ENCODE results near the gene PRDM16. TPM values are rescaled to one million over a fixed set of nuclear protein-coding genes. Genes with fewer than 3 reads are reported as not detected.

The PRDM16 gene
- total RNA-seq, 4 donors from 2014 or later, result 0.08 to 0.19 (median 0.12) TPM

- Histone ChIP-seq H3K9me3 (no peaks in the 10 kb centered on the region), H3K27ac (no peak overlapping the region), H3K4me3 (no peak overlapping the region), H3K27me3 (peaks cover 0 to 90% (median 9%) of the 10 kb centered on the region in 4 donors), H3K4me1 (peaks cover 0 to 15% (median 0%) of the 10 kb centered on the region in 3 donors), H3K36me3 (no peaks in the 10 kb centered on the region)
- intact Hi-C loops (cut with DNase I), result no loop called here
- WGBS, 2 donors, result 90% methylated on average over 2 of the region's 4 CpGs; no CpG with 5 or more reads in 1 of the 2 donors
- no peak for TF ChIP-seq CTCF (IDR thresholded peaks at IDR 0.05)
- TF ChIP-seq POLR2A (IDR thresholded peaks at IDR 0.05), result no peak
- no peak for DNase-seq
Observed at GRCh38 chr1:3077561-3077960, 8.6 kb downstream of the PRDM16 start.

GRCh38 chr1:3078430-3078861, 9.4 kb downstream of the PRDM16 start:
- H3K4me3 ChIP-seq, result no peak overlapping the region
- no peak for TF ChIP-seq POLR2A (IDR thresholded peaks at IDR 0.05)
- no peak for TF ChIP-seq CTCF (IDR thresholded peaks at IDR 0.05)
- no peak for DNase-seq
- peaks cover 0 to 6% (median 0%) of the 10 kb centered on the region in 3 donors for H3K4me1 ChIP-seq
- intact Hi-C loops (cut with DNase I), result no loop called here
- H3K36me3 ChIP-seq, result no peaks in the 10 kb centered on the region
- peaks cover 0 to 81% (median 5%) of the 10 kb centered on the region in 4 donors for H3K27me3 ChIP-seq
- H3K9me3 ChIP-seq, result no peaks in the 10 kb centered on the region
- 36 to 57% methylated on average over 8 to 12 of the region's 15 CpGs for WGBS, 2 donors
- no peak overlapping the region for H3K27ac ChIP-seq

- H3K27me3 ChIP-seq, result peaks cover 0 to 77% (median 2%) of the 10 kb centered on the region in 4 donors
- no peak for DNase-seq
- H3K36me3 ChIP-seq, result no peaks in the 10 kb centered on the region
- intact Hi-C loops (cut with DNase I), result no loop called here
- H3K9me3 ChIP-seq, result no peaks in the 10 kb centered on the region
- 72 to 84% methylated on average over 14 to 24 of the region's 24 CpGs for WGBS, 2 donors
- H3K4me1 ChIP-seq, result peaks cover 0 to 1% (median 0%) of the 10 kb centered on the region in 3 donors
- no peak overlapping the region for H3K4me3 ChIP-seq
- TF ChIP-seq POLR2A (IDR thresholded peaks at IDR 0.05) (no peak), CTCF (IDR thresholded peaks at IDR 0.05) (no peak)
- H3K27ac ChIP-seq, result no peak overlapping the region
Observed at GRCh38 chr1:3078871-3079270, 9.9 kb downstream of the PRDM16 start.

- no peak for DNase-seq
- 74 to 80% methylated on average over 2 to 15 of the region's 18 CpGs for WGBS, 2 donors
- H3K4me1 ChIP-seq, result no peaks in the 10 kb centered on the region
- no peaks in the 10 kb centered on the region for H3K9me3 ChIP-seq
- intact Hi-C loops (cut with DNase I), result no loop called here
- H3K27me3 ChIP-seq, result peaks cover 0 to 70% (median 0%) of the 10 kb centered on the region in 4 donors
- H3K4me3 ChIP-seq, result no peak overlapping the region
- H3K36me3 ChIP-seq, result no peaks in the 10 kb centered on the region
- no peak overlapping the region for H3K27ac ChIP-seq
- TF ChIP-seq POLR2A (IDR thresholded peaks at IDR 0.05) (no peak), CTCF (IDR thresholded peaks at IDR 0.05) (no peak)
Observed at GRCh38 chr1:3079381-3080052, 10.5 kb downstream of the PRDM16 start.

- H3K9me3 ChIP-seq, result no peaks in the 10 kb centered on the region
- peaks cover 0 to 68% (median 0%) of the 10 kb centered on the region in 4 donors for H3K27me3 ChIP-seq
- no peak for DNase-seq
- H3K4me3 ChIP-seq, result no peak overlapping the region
- H3K27ac ChIP-seq, result no peak overlapping the region
- TF ChIP-seq CTCF (IDR thresholded peaks at IDR 0.05) (no peak), POLR2A (IDR thresholded peaks at IDR 0.05) (no peak)
- no peaks in the 10 kb centered on the region for H3K36me3 ChIP-seq
- no peaks in the 10 kb centered on the region for H3K4me1 ChIP-seq
- 73 to 80% methylated on average over 25 to 35 of the region's 41 CpGs for WGBS, 2 donors
- intact Hi-C loops (cut with DNase I), result no loop called here
Observed at GRCh38 chr1:3080053-3080955, 11.3 kb downstream of the PRDM16 start.
